MM.1S (cell line): ENCODE measurements around the gene TP63.

Source experiments
- CTCF ChIP-seq: fragments of 300-600 bp; sonication (generic); IDR thresholded peaks from 2 replicates; pipeline ENCODE4 v1.5.1; 2016; ENCODE audit warnings: antibody characterized with exemption, low read length, mixed read lengths
- EZH2phosphoT487 ChIP-seq: fragments of 300-600 bp; sonication (generic); IDR thresholded peaks from 2 replicates; pipeline ENCODE4 v1.6.1; 2018; ENCODE audit warnings: antibody characterized with exemption, low read length

GRCh38 chr3:189754356-189754755, 123.2 kb downstream of the TP63 start:
- TF ChIP-seq EZH2phosphoT487 (no peak), CTCF (no peak)
